HEK293 (cell line): ENCODE measurements around the gene FDX2.
A peak's percentile ranks its signal among the peaks of the same experiment; 100 is the strongest.

ENCODE experiments used
- CTCF ChIA-PET: fragments of 350-600 bp; formaldehyde crosslinking; extraction: SDS; loops from one replicate; lab custom pipeline; 2021; ENCODE audit warnings: antibody characterized with exemption; lab: Yijun Ruan, JAX
- POLR2A ChIA-PET: fragments of 300-600 bp; formaldehyde crosslinking; extraction: SDS; loops from one replicate; lab custom pipeline; 2020; ENCODE audit warnings: antibody characterized with exemption, inconsistent platforms; lab: Yijun Ruan, JAX
- H3K27ac ChIP-seq: fragments of 200-500 bp; sonication (Bioruptor generic); 2 replicates; pipeline ENCODE4 v1.5.1; 2014; ENCODE audit warnings: low read depth, low read length, control low read depth, inconsistent platforms; ENCODE audit errors: extremely low read depth
- H3K36me3 ChIP-seq, 2 experiments: fragments of 200-500 bp in 1 of 2; sonication (Bioruptor generic) in 1 of 2; 1 replicate in 1 of 2; 2 replicates in 1 of 2; pipeline ENCODE4 v1.5.1; 2014 to 2017; ENCODE audit warnings: inconsistent platforms in 2 of 2, low read length in 2 of 2; ENCODE audit not compliant: control insufficient read depth in 2 of 2, insufficient read depth in 1 of 2
- H3K4me1 ChIP-seq: fragments of 200-500 bp; sonication (Bioruptor generic); 2 replicates; pipeline ENCODE4 v1.5.1; 2014; ENCODE audit warnings: mild to moderate bottlenecking, low read length, inconsistent platforms; ENCODE audit not compliant: control insufficient read depth, insufficient read depth
- H3K4me3 ChIP-seq: 2 replicates; pipeline ENCODE4 v1.5.1; 2011; ENCODE audit warnings: low read depth, mild to moderate bottlenecking, control low read depth, low read length, moderate library complexity
- H3K9me3 ChIP-seq: fragments of 200-500 bp; sonication (Bioruptor generic); 2 replicates; pipeline ENCODE4 v1.5.1; 2014; ENCODE audit warnings: low read depth, low read length, inconsistent platforms; ENCODE audit not compliant: control insufficient read depth, insufficient read depth
- KLF1 ChIP-seq: fragments of 450-650 bp; formaldehyde crosslinking; IDR thresholded peaks from 2 replicates; pipeline ENCODE4 v1.5.1; 2016; ENCODE audit warnings: missing biosample characterization, missing genetic modification characterization
- ZEB2 ChIP-seq: fragments of 450-650 bp; formaldehyde crosslinking; IDR thresholded peaks from 2 replicates; pipeline ENCODE4 v1.5.1; 2016; ENCODE audit warnings: missing biosample characterization, missing genetic modification characterization
- ZNF114 ChIP-seq: fragments of 450-650 bp; formaldehyde crosslinking; IDR thresholded peaks from 2 replicates; pipeline ENCODE4 v1.5.0; 2017; ENCODE audit warnings: missing biosample characterization, missing genetic modification characterization
- ZNF121 ChIP-seq: fragments of 450-650 bp; formaldehyde crosslinking; IDR thresholded peaks from 2 replicates; pipeline ENCODE4 v1.5.1; 2016; ENCODE audit warnings: missing biosample characterization, missing genetic modification characterization
- ZNF248 ChIP-seq: fragments of 450-650 bp; formaldehyde crosslinking; IDR thresholded peaks from 2 replicates; pipeline ENCODE4 v1.5.1; 2017; ENCODE audit warnings: missing biosample characterization, missing genetic modification characterization
- ZNF404 ChIP-seq: fragments of 450-650 bp; formaldehyde crosslinking; IDR thresholded peaks from 2 replicates; pipeline ENCODE4 v1.5.1; 2017; ENCODE audit warnings: missing biosample characterization, missing genetic modification characterization
- ZNF433 ChIP-seq: fragments of 450-650 bp; formaldehyde crosslinking; IDR thresholded peaks from 2 replicates; pipeline ENCODE4 v1.5.1; 2016; ENCODE audit warnings: missing biosample characterization, missing genetic modification characterization, low read depth
- ZNF501 ChIP-seq: fragments of 450-650 bp; formaldehyde crosslinking; IDR thresholded peaks from 2 replicates; pipeline ENCODE4 v1.5.1; 2016; ENCODE audit warnings: missing biosample characterization, missing genetic modification characterization
- ZNF510 ChIP-seq: fragments of 450-650 bp; formaldehyde crosslinking; IDR thresholded peaks from 2 replicates; pipeline ENCODE4 v1.5.1; 2018; ENCODE audit warnings: mild to moderate bottlenecking, missing genetic modification characterization, missing biosample characterization; ENCODE audit not compliant: insufficient replicate concordance
- ZNF561 ChIP-seq: fragments of 450-650 bp; IDR thresholded peaks from 2 replicates; pipeline ENCODE4 v1.5.1; 2018; ENCODE audit warnings: missing biosample characterization, missing genetic modification characterization, borderline replicate concordance
- ZNF580 ChIP-seq: fragments of 450-650 bp; formaldehyde crosslinking; IDR thresholded peaks from 2 replicates; pipeline ENCODE4 v1.5.1; 2016; ENCODE audit warnings: missing biosample characterization, missing genetic modification characterization
- ZNF629 ChIP-seq: fragments of 450-650 bp; formaldehyde crosslinking; IDR thresholded peaks from 2 replicates; pipeline ENCODE4 v1.5.1; 2017; ENCODE audit warnings: missing biosample characterization, missing genetic modification characterization
- ZNF654 ChIP-seq: fragments of 450-650 bp; formaldehyde crosslinking; IDR thresholded peaks from 2 replicates; pipeline ENCODE4 v1.5.1; 2016; ENCODE audit warnings: low read depth, missing biosample characterization, missing genetic modification characterization
- ZNF660 ChIP-seq: fragments of 450-650 bp; IDR thresholded peaks from 2 replicates; pipeline ENCODE4 v1.5.1; 2018; ENCODE audit warnings: missing biosample characterization, mild to moderate bottlenecking, missing genetic modification characterization
- ZNF792 ChIP-seq: fragments of 450-650 bp; formaldehyde crosslinking; IDR thresholded peaks from 2 replicates; pipeline ENCODE4 v1.5.1; 2016; ENCODE audit warnings: missing biosample characterization, missing genetic modification characterization
- ZSCAN30 ChIP-seq: fragments of 450-650 bp; IDR thresholded peaks from 2 replicates; pipeline ENCODE4 v1.5.1; 2018; ENCODE audit warnings: missing biosample characterization, mild to moderate bottlenecking, missing genetic modification characterization, moderate library complexity
- TF ChIP-seq, protein P1 (sequence below): fragments of 450-650 bp; formaldehyde crosslinking; IDR thresholded peaks from 2 replicates; pipeline ENCODE4 v1.5.1; 2016; ENCODE audit warnings: missing biosample characterization, missing genetic modification characterization
- TF ChIP-seq, protein P2 (sequence below): fragments of 450-650 bp; formaldehyde crosslinking; conservative IDR thresholded peaks from 2 replicates; pipeline ENCODE4 v1.5.1; 2016; ENCODE audit warnings: low read depth, missing biosample characterization, missing genetic modification characterization
- TF ChIP-seq, protein P3 (sequence below): fragments of 450-650 bp; formaldehyde crosslinking; optimal IDR thresholded peaks from 2 replicates; pipeline ENCODE3; 2016; ENCODE audit warnings: missing biosample characterization, mild to moderate bottlenecking, missing genetic modification characterization
- TF ChIP-seq, protein P4 (sequence below): fragments of 450-650 bp; formaldehyde crosslinking; IDR thresholded peaks from 2 replicates; pipeline ENCODE4 v1.5.1; 2016; ENCODE audit warnings: missing biosample characterization, missing genetic modification characterization
- TF ChIP-seq, protein P5 (sequence below): fragments of 450-650 bp; IDR thresholded peaks from 2 replicates; pipeline ENCODE4 v1.5.1; 2018; ENCODE audit warnings: missing biosample characterization, mild to moderate bottlenecking, missing genetic modification characterization
- TF ChIP-seq, protein P6 (sequence below): fragments of 450-650 bp; formaldehyde crosslinking; IDR thresholded peaks from 2 replicates; pipeline ENCODE4 v1.5.1; 2017; ENCODE audit warnings: missing biosample characterization, missing genetic modification characterization

FDX2 gene

GRCh38 chr19:10269333-10270179, 46.3 kb downstream of the FDX2 start:
- POLR2A ChIA-PET, result interaction anchor here (0.6 to 2.5 kb wide), 13 partner anchors 10 to 122 kb away, joined by 3 to 17 read pairs (median 5); partner anchors contain the start of genes FDX2, ICAM5, RAVER1 and TYK2
- Histone ChIP-seq H3K27ac (no peak overlapping the region), H3K4me1 (no peaks in the 10 kb centered on the region), H3K9me3 (no peaks in the 10 kb centered on the region), H3K4me3 (no peak overlapping the region; the same call in none of the 2 replicates), H3K36me3 (no peaks in the 10 kb centered on the region)
- CTCF ChIA-PET, result interaction anchor here (0.5 to 9.2 kb wide), 24 partner anchors 9 to 431 kb away, joined by 3 to 170 read pairs (median 4); partner anchors contain the start of genes FDX2, ICAM4, ICAM5 and RAVER1
- TF ChIP-seq, protein P1, sequence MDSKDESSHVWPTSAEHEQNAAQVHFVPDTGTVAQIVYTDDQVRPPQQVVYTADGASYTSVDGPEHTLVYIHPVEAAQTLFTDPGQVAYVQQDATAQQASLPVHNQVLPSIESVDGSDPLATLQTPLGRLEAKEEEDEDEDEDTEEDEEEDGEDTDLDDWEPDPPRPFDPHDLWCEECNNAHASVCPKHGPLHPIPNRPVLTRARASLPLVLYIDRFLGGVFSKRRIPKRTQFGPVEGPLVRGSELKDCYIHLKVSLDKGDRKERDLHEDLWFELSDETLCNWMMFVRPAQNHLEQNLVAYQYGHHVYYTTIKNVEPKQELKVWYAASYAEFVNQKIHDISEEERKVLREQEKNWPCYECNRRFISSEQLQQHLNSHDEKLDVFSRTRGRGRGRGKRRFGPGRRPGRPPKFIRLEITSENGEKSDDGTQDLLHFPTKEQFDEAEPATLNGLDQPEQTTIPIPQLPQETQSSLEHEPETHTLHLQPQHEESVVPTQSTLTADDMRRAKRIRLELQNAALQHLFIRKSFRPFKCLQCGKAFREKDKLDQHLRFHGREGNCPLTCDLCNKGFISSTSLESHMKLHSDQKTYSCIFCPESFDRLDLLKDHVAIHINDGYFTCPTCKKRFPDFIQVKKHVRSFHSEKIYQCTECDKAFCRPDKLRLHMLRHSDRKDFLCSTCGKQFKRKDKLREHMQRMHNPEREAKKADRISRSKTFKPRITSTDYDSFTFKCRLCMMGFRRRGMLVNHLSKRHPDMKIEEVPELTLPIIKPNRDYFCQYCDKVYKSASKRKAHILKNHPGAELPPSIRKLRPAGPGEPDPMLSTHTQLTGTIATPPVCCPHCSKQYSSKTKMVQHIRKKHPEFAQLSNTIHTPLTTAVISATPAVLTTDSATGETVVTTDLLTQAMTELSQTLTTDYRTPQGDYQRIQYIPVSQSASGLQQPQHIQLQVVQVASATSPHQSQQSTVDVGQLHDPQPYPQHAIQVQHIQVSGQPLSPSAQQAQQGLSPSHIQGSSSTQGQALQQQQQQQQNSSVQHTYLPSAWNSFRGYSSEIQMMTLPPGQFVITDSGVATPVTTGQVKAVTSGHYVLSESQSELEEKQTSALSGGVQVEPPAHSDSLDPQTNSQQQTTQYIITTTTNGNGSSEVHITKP (tag by site-specific recombination), result 0 out of 2 replicates have a peak, but pooled peaks have one; percentile 29
- TF ChIP-seq, protein P2, sequence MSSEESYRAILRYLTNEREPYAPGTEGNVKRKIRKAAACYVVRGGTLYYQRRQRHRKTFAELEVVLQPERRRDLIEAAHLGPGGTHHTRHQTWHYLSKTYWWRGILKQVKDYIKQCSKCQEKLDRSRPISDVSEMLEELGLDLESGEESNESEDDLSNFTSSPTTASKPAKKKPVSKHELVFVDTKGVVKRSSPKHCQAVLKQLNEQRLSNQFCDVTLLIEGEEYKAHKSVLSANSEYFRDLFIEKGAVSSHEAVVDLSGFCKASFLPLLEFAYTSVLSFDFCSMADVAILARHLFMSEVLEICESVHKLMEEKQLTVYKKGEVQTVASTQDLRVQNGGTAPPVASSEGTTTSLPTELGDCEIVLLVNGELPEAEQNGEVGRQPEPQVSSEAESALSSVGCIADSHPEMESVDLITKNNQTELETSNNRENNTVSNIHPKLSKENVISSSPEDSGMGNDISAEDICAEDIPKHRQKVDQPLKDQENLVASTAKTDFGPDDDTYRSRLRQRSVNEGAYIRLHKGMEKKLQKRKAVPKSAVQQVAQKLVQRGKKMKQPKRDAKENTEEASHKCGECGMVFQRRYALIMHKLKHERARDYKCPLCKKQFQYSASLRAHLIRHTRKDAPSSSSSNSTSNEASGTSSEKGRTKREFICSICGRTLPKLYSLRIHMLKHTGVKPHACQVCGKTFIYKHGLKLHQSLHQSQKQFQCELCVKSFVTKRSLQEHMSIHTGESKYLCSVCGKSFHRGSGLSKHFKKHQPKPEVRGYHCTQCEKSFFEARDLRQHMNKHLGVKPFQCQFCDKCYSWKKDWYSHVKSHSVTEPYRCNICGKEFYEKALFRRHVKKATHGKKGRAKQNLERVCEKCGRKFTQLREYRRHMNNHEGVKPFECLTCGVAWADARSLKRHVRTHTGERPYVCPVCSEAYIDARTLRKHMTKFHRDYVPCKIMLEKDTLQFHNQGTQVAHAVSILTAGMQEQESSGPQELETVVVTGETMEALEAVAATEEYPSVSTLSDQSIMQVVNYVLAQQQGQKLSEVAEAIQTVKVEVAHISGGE (tag by site-specific recombination), result 0 out of 2 replicates have a peak, but pooled peaks have one; percentile 39
- TF ChIP-seq, protein P3, sequence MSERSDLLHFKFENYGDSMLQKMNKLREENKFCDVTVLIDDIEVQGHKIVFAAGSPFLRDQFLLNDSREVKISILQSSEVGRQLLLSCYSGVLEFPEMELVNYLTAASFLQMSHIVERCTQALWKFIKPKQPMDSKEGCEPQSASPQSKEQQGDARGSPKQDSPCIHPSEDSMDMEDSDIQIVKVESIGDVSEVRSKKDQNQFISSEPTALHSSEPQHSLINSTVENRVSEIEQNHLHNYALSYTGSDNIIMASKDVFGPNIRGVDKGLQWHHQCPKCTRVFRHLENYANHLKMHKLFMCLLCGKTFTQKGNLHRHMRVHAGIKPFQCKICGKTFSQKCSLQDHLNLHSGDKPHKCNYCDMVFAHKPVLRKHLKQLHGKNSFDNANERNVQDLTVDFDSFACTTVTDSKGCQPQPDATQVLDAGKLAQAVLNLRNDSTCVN (tag by site-specific recombination), result peak; percentile 22
- peak; percentile 84 for TF ChIP-seq ZNF660
- 0 out of 2 replicates have a peak, but pooled peaks have one; percentile 26 for TF ChIP-seq ZNF501
- TF ChIP-seq ZNF510 (tag by site-specific recombination), result no peak
- 0 out of 2 replicates have a peak, but pooled peaks have one; percentile 23 for TF ChIP-seq ZNF629 (tag by site-specific recombination)
- 0 out of 2 replicates have a peak, but pooled peaks have one; percentile 71 for TF ChIP-seq ZNF580 (tag by site-specific recombination)
- TF ChIP-seq, protein P4, sequence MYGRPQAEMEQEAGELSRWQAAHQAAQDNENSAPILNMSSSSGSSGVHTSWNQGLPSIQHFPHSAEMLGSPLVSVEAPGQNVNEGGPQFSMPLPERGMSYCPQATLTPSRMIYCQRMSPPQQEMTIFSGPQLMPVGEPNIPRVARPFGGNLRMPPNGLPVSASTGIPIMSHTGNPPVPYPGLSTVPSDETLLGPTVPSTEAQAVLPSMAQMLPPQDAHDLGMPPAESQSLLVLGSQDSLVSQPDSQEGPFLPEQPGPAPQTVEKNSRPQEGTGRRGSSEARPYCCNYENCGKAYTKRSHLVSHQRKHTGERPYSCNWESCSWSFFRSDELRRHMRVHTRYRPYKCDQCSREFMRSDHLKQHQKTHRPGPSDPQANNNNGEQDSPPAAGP (tag by site-specific recombination), result peak; percentile 78; the same call in 1 of the 2 replicates
- TF ChIP-seq, protein P5, sequence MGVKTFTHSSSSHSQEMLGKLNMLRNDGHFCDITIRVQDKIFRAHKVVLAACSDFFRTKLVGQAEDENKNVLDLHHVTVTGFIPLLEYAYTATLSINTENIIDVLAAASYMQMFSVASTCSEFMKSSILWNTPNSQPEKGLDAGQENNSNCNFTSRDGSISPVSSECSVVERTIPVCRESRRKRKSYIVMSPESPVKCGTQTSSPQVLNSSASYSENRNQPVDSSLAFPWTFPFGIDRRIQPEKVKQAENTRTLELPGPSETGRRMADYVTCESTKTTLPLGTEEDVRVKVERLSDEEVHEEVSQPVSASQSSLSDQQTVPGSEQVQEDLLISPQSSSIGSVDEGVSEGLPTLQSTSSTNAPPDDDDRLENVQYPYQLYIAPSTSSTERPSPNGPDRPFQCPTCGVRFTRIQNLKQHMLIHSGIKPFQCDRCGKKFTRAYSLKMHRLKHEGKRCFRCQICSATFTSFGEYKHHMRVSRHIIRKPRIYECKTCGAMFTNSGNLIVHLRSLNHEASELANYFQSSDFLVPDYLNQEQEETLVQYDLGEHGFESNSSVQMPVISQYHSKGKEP (tag by site-specific recombination), result peak; percentile 46; the same call in 1 of the 2 replicates
- no peak for TF ChIP-seq ZNF433 (tag by site-specific recombination)
- peak; percentile 91 for TF ChIP-seq ZNF654 (tag by site-specific recombination)
- peak; percentile 96 for TF ChIP-seq ZNF792 (tag by site-specific recombination)
- TF ChIP-seq ZNF404, result no peak
- TF ChIP-seq ZNF114 (tag by site-specific recombination), result no peak
- TF ChIP-seq ZNF121 (tag by site-specific recombination), result peak; percentile 94
- TF ChIP-seq KLF1, result peak; percentile 55; the same call in 1 of the 2 replicates
- TF ChIP-seq ZNF248 (tag by site-specific recombination), result no peak
- peak; percentile 89; the same call in 1 of the 2 replicates for TF ChIP-seq ZSCAN30 (tag by site-specific recombination)
- TF ChIP-seq, protein P6, sequence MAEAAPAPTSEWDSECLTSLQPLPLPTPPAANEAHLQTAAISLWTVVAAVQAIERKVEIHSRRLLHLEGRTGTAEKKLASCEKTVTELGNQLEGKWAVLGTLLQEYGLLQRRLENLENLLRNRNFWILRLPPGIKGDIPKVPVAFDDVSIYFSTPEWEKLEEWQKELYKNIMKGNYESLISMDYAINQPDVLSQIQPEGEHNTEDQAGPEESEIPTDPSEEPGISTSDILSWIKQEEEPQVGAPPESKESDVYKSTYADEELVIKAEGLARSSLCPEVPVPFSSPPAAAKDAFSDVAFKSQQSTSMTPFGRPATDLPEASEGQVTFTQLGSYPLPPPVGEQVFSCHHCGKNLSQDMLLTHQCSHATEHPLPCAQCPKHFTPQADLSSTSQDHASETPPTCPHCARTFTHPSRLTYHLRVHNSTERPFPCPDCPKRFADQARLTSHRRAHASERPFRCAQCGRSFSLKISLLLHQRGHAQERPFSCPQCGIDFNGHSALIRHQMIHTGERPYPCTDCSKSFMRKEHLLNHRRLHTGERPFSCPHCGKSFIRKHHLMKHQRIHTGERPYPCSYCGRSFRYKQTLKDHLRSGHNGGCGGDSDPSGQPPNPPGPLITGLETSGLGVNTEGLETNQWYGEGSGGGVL, result peak; percentile 62
- TF ChIP-seq ZNF561 (tag by site-specific recombination), result peak; percentile 71; the same call in 1 of the 2 replicates
- TF ChIP-seq ZEB2 (tag by site-specific recombination), result 0 out of 2 replicates have a peak, but pooled peaks have one; percentile 22
